ENCODE results near the gene TPMT.
"Not testable (repeated sequence)": the region's sequence is repeated elsewhere in the genome, so short reads cannot be mapped to it uniquely, and the experiment has no call there.

The TPMT gene

GRCh38 chr6:18154507-18155149 lies at the start of gene TPMT:
Gene TPMT, minus strand, starts transcription at chr6:18155077. Its CDS starts 5,950 bp downstream, at chr6:18149127.
- no peak for DNase-seq

GRCh38 chr6:18203786-18204185 lies 48.9 kb upstream of the TPMT start:
- no peak for DNase-seq

- no peak for DNase-seq
Measured at GRCh38 chr6:18192026-18192425, 37.1 kb upstream of the TPMT start.

GRCh38 chr6:18189196-18189595 lies 34.3 kb upstream of the TPMT start:
- no peak for DNase-seq

- DNase-seq = no peak
Measured at GRCh38 chr6:18187701-18188100, 32.8 kb upstream of the TPMT start.

- no peak for DNase-seq
Measured at GRCh38 chr6:18186540-18187250, 31.8 kb upstream of the TPMT start.

- DNase-seq = no peak
Measured at GRCh38 chr6:18186033-18186432, 31.2 kb upstream of the TPMT start.

GRCh38 chr6:18185624-18186023 lies 30.7 kb upstream of the TPMT start:
- DNase-seq = no peak

- no peak for DNase-seq
Measured at GRCh38 chr6:18183766-18184165, 28.9 kb upstream of the TPMT start.

- no peak for DNase-seq
Measured at GRCh38 chr6:18182568-18182967, 27.7 kb upstream of the TPMT start.

- DNase-seq = no peak
Measured at GRCh38 chr6:18179770-18180356, 25.0 kb upstream of the TPMT start.

GRCh38 chr6:18178960-18179615 lies 24.2 kb upstream of the TPMT start:
- no peak for DNase-seq

- DNase-seq = no peak
Measured at GRCh38 chr6:18177286-18177965, 22.5 kb upstream of the TPMT start.

- DNase-seq = not testable (repeated sequence)
Measured at GRCh38 chr6:18176198-18176597, 21.3 kb upstream of the TPMT start.

- DNase-seq = no peak
Measured at GRCh38 chr6:18171871-18172270, 17.0 kb upstream of the TPMT start.

GRCh38 chr6:18168264-18168663 lies 13.4 kb upstream of the TPMT start:
- DNase-seq = no peak

GRCh38 chr6:18166312-18167036 lies 11.6 kb upstream of the TPMT start:
- DNase-seq = no peak

GRCh38 chr6:18165751-18166150 lies 10.9 kb upstream of the TPMT start:
- no peak for DNase-seq

- no peak for DNase-seq
Measured at GRCh38 chr6:18162401-18162800, 7.5 kb upstream of the TPMT start.

- DNase-seq = no peak
Measured at GRCh38 chr6:18161431-18161830, 6.6 kb upstream of the TPMT start.

GRCh38 chr6:18160911-18161310 lies 6.0 kb upstream of the TPMT start:
- DNase-seq = no peak

GRCh38 chr6:18155864-18156421 lies 1.1 kb upstream of the TPMT start:
- no peak for DNase-seq
